Iris pigment epithelial cell (primary cell): ENCODE data around the gene RNF169.
A peak's percentile ranks its signal among the peaks of the same experiment; 100 is the strongest.
"Not testable (repeated sequence)": the region's sequence is repeated elsewhere in the genome, so short reads cannot be mapped to it uniquely, and the experiment has no call there.

Experiments used
- DNase-seq: peaks from one replicate; pipeline ENCODE4 v3.0.0-alpha.2; 2011; ENCODE audit warnings: low read depth

The RNF169 gene

GRCh38 chr11:74820763-74821162 lies 72.1 kb downstream of the RNF169 start:
- peak; percentile 97 for DNase-seq

GRCh38 chr11:74822170-74822569 lies 73.5 kb downstream of the RNF169 start:
- peak; percentile 92 for DNase-seq

- DNase-seq = no peak
Observed at GRCh38 chr11:74824285-74824982, 75.8 kb downstream of the RNF169 start.

- not testable (repeated sequence) for DNase-seq
Observed at GRCh38 chr11:74825596-74825995, 76.9 kb downstream of the RNF169 start.

GRCh38 chr11:74826901-74827300 lies 78.3 kb downstream of the RNF169 start:
- DNase-seq = no peak

- no peak for DNase-seq
Observed at GRCh38 chr11:74837191-74837590, 88.5 kb downstream of the RNF169 start.

GRCh38 chr11:74838188-74838587 lies 89.5 kb downstream of the RNF169 start:
- peak; percentile 28 for DNase-seq

GRCh38 chr11:74839446-74839845 lies 90.8 kb downstream of the RNF169 start:
- DNase-seq = no peak

- no peak for DNase-seq
Observed at GRCh38 chr11:74839971-74840370, 91.3 kb downstream of the RNF169 start.

GRCh38 chr11:74840486-74840885 lies 91.8 kb downstream of the RNF169 start:
- DNase-seq = no peak

- no peak for DNase-seq
Observed at GRCh38 chr11:74842967-74843366, 94.3 kb downstream of the RNF169 start.

- no peak for DNase-seq
Observed at GRCh38 chr11:74844072-74844471, 95.4 kb downstream of the RNF169 start.

- DNase-seq = no peak
Observed at GRCh38 chr11:74844865-74845264, 96.2 kb downstream of the RNF169 start.

GRCh38 chr11:74845978-74846517 lies 97.4 kb downstream of the RNF169 start:
- DNase-seq = no peak

- DNase-seq = no peak
Observed at GRCh38 chr11:74846770-74847169, 98.1 kb downstream of the RNF169 start.

- DNase-seq = no peak
Observed at GRCh38 chr11:74847395-74847794, 98.7 kb downstream of the RNF169 start.

- DNase-seq = no peak
Observed at GRCh38 chr11:74847895-74848294, 99.2 kb downstream of the RNF169 start.

- DNase-seq = peak; percentile 62
Observed at GRCh38 chr11:74849525-74850391, 101.1 kb downstream of the RNF169 start.

- DNase-seq = no peak
Observed at GRCh38 chr11:74853223-74853622, 104.6 kb downstream of the RNF169 start.

- DNase-seq = no peak
Observed at GRCh38 chr11:74860743-74861142, 112.1 kb downstream of the RNF169 start.

- no peak for DNase-seq
Observed at GRCh38 chr11:74863410-74863809, 114.8 kb downstream of the RNF169 start.

- no peak for DNase-seq
Observed at GRCh38 chr11:74866557-74866956, 117.9 kb downstream of the RNF169 start.

GRCh38 chr11:74870485-74870884 lies 121.8 kb downstream of the RNF169 start:
- DNase-seq = peak; percentile 66
